K562 (cell line): Measurements from ENCODE around the gene GGA2. TPM values are rescaled to one million over a fixed set of nuclear protein-coding genes. Genes with fewer than 3 reads are reported as not detected.

Source experiments
- ATF6 ChIP-seq: sonication (generic); formaldehyde crosslinking; IDR thresholded peaks from 2 replicates; pipeline ENCODE4 v1.4.0; 2020; ENCODE audit warnings: mild to moderate bottlenecking, missing genetic modification reagents
- CBFA2T3 ChIP-seq: fragments of 450-650 bp; IDR thresholded peaks from 2 replicates; pipeline ENCODE4 v1.6.1; 2017
- FOS ChIP-seq: IDR thresholded peaks from 3 replicates; pipeline ENCODE4 v1.6.1; 2011; ENCODE audit not compliant: insufficient read length; ENCODE audit errors: extremely low read depth
- FOXJ3 ChIP-seq: sonication (generic); formaldehyde crosslinking; IDR thresholded peaks from 2 replicates; pipeline ENCODE4 v1.4.0; 2020; ENCODE audit warnings: mild to moderate bottlenecking, missing genetic modification reagents
- FOXK1 ChIP-seq: sonication (generic); formaldehyde crosslinking; IDR thresholded peaks from 2 replicates; pipeline ENCODE4 v1.8.0; 2022; ENCODE audit warnings: missing genetic modification reagents, mild to moderate bottlenecking, borderline replicate concordance
- KLF6 ChIP-seq: fragments of 250-450 bp; sonication (Bioruptor Pico); IDR thresholded peaks from 2 replicates; pipeline ENCODE4 v1.4.0; 2020; ENCODE audit warnings: mild to moderate bottlenecking, moderate library complexity, borderline replicate concordance
- NUFIP1 ChIP-seq: fragments of 450-650 bp; IDR thresholded peaks from 2 replicates; pipeline ENCODE4 v1.6.1; 2018; ENCODE audit not compliant: partially characterized antibody
- POLR3A ChIP-seq: IDR thresholded peaks from 2 replicates; pipeline ENCODE4 v1.6.1; 2011; ENCODE audit warnings: borderline replicate concordance, mild to moderate bottlenecking, moderate library complexity; ENCODE audit not compliant: insufficient read length, insufficient read depth; ENCODE audit errors: extremely low read depth
- PPARD ChIP-seq: fragments of 250-450 bp; sonication (Bioruptor Pico); IDR thresholded peaks from 2 replicates; pipeline ENCODE4 v1.8.0; 2022; ENCODE audit warnings: inconsistent platforms, mild to moderate bottlenecking, moderate library complexity
- SRSF1 ChIP-seq: fragments of 200-400 bp; formaldehyde crosslinking; IDR thresholded peaks from 2 replicates; pipeline ENCODE4 v1.6.1; 2017; ENCODE audit warnings: mild to moderate bottlenecking, low read depth, low read length, moderate library complexity
- THRAP3 ChIP-seq: fragments of 450-650 bp; IDR thresholded peaks from 2 replicates; pipeline ENCODE4 v1.6.1; 2016; ENCODE audit warnings: mild to moderate bottlenecking, inconsistent platforms, borderline replicate concordance
- ZNF224 ChIP-seq: sonication (generic); formaldehyde crosslinking; IDR thresholded peaks from 2 replicates; pipeline ENCODE4 v1.8.0; 2022; ENCODE audit warnings: mild to moderate bottlenecking, missing genetic modification reagents
- ZNF324 ChIP-seq: fragments of 250-450 bp; sonication (Bioruptor Pico); IDR thresholded peaks from 2 replicates; pipeline ENCODE4 v1.4.0; 2020; ENCODE audit warnings: mild to moderate bottlenecking
- ZNF584 ChIP-seq: fragments of 200-800 bp; sonication (Bioruptor generic); IDR thresholded peaks from 2 replicates; pipeline ENCODE4 v1.6.1; 2016; ENCODE audit warnings: low read depth, mild to moderate bottlenecking, missing genetic modification characterization, missing compliant biosample characterization
- ZZZ3 ChIP-seq: fragments of 450-650 bp; IDR thresholded peaks from 2 replicates; pipeline ENCODE4 v1.6.1; 2016; ENCODE audit warnings: antibody characterized with exemption, mild to moderate bottlenecking, moderate library complexity
- polyA plus RNA-seq, 8 experiments: library from polyadenylated mRNA; depleted of rRNA in 4 of 8; stranded (reverse) in 5 of 8; unstranded in 3 of 8; fragments of >200 nt; fragmentation: Nextera tagmentation in 2 of 8; fragmentation: Illumina TruSeq in 1 of 8; extraction: Ambion mirVana in 2 of 8; extraction: Trizol in 1 of 8; gene quantifications; 2 replicates each; pipeline versions ENCODE4 v1.2.1 to v1.2.3, GENCODE V29; 2011 to 2014; ENCODE audit warnings: inconsistent platforms in 1 of 8, missing spikeins in 1 of 8
- total RNA-seq, 7 experiments: library from RNA; depleted of rRNA in 6 of 7; stranded (reverse); fragments of >200 nt in 6 of 7; fragmentation: Illumina TruSeq in 2 of 7; extraction: Trizol in 2 of 7; gene quantifications; 2 replicates each; pipeline versions ENCODE4 v1.2.1 to v1.2.3, GENCODE V29; 2011 to 2021; ENCODE audit warnings: low replicate concordance in 1 of 7
- TF ChIP-seq, protein P1 (sequence below), 2 experiments: fragments of 450-650 bp; IDR thresholded peaks; 2 replicates each; pipeline ENCODE4 v1.6.1; 2016
- TF ChIP-seq, protein P2 (sequence below): sonication (generic); formaldehyde crosslinking; IDR thresholded peaks from 2 replicates; pipeline ENCODE4 v1.8.0; 2023; ENCODE audit warnings: mild to moderate bottlenecking, missing genetic modification reagents
- TF ChIP-seq, protein P3 (sequence below): sonication (generic); formaldehyde crosslinking; IDR thresholded peaks from 2 replicates; pipeline ENCODE4 v1.8.0; 2023; ENCODE audit warnings: mild to moderate bottlenecking, missing genetic modification reagents
- TF ChIP-seq, protein P4 (sequence below): fragments of 450-650 bp; IDR thresholded peaks from 2 replicates; pipeline ENCODE4 v1.6.1; 2016

The GGA2 gene
- total and polyA plus RNA-seq, 9 of the 15 experiments (the other 6 are each of a cell fraction or from before 2014, with no cell fraction given), result 11.9 to 133 (median 66.3) TPM

DNA sequence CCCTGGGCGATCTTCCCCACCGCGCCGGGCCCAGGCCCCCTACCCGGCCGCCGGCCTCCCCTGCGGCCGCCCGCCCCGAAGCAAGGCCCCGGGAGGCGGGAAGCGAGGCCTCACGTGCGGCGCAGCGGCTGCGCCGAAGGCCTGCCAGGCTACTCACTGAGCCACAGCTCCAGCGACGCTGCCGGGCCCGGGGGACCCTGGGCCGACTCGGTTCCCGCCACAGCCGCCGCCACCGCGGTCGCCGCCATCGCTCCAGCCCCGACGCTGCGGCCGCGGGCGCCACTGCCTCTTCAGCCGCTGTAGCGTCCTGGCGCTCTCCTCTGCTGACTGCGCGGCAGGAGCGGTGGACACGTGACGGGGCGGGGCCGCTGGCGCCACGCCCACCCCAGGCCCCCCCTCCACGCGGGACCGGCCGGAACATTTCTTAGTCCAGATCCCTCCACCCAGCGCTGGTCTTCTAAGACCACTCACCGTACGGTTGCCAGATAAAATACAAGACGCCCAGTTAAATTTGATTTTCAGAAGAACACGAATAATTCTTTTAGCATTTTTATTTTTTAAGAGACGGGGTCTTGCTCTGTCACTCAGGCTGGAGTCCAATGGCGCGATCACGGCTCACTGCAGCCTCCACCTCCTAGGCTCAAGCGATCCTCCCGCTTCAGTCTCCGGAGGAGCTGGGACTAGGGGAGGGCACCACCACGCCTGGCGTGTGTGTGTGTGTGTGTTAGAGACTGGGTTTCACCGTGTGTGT, at the start of gene GGA2 (continued):
- TF ChIP-seq, protein P1, sequence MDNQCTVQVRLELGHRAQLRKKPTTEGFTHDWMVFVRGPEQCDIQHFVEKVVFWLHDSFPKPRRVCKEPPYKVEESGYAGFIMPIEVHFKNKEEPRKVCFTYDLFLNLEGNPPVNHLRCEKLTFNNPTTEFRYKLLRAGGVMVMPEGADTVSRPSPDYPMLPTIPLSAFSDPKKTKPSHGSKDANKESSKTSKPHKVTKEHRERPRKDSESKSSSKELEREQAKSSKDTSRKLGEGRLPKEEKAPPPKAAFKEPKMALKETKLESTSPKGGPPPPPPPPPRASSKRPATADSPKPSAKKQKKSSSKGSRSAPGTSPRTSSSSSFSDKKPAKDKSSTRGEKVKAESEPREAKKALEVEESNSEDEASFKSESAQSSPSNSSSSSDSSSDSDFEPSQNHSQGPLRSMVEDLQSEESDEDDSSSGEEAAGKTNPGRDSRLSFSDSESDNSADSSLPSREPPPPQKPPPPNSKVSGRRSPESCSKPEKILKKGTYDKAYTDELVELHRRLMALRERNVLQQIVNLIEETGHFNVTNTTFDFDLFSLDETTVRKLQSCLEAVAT (IDR thresholded peaks at IDR 0.05), result no peak
- TF ChIP-seq ZZZ3, result no peak
- TF ChIP-seq ATF6, result no peak
- no peak for TF ChIP-seq ZNF224 (CRISPR knock-in tag)
- no peak for TF ChIP-seq FOXJ3 (CRISPR knock-in tag)
- TF ChIP-seq, protein P2, sequence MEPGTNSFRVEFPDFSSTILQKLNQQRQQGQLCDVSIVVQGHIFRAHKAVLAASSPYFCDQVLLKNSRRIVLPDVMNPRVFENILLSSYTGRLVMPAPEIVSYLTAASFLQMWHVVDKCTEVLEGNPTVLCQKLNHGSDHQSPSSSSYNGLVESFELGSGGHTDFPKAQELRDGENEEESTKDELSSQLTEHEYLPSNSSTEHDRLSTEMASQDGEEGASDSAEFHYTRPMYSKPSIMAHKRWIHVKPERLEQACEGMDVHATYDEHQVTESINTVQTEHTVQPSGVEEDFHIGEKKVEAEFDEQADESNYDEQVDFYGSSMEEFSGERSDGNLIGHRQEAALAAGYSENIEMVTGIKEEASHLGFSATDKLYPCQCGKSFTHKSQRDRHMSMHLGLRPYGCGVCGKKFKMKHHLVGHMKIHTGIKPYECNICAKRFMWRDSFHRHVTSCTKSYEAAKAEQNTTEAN (CRISPR knock-in tag), result no peak
- no peak for TF ChIP-seq FOXK1
- TF ChIP-seq POLR3A, result no peak
- TF ChIP-seq NUFIP1, result no peak
- TF ChIP-seq, protein P3, sequence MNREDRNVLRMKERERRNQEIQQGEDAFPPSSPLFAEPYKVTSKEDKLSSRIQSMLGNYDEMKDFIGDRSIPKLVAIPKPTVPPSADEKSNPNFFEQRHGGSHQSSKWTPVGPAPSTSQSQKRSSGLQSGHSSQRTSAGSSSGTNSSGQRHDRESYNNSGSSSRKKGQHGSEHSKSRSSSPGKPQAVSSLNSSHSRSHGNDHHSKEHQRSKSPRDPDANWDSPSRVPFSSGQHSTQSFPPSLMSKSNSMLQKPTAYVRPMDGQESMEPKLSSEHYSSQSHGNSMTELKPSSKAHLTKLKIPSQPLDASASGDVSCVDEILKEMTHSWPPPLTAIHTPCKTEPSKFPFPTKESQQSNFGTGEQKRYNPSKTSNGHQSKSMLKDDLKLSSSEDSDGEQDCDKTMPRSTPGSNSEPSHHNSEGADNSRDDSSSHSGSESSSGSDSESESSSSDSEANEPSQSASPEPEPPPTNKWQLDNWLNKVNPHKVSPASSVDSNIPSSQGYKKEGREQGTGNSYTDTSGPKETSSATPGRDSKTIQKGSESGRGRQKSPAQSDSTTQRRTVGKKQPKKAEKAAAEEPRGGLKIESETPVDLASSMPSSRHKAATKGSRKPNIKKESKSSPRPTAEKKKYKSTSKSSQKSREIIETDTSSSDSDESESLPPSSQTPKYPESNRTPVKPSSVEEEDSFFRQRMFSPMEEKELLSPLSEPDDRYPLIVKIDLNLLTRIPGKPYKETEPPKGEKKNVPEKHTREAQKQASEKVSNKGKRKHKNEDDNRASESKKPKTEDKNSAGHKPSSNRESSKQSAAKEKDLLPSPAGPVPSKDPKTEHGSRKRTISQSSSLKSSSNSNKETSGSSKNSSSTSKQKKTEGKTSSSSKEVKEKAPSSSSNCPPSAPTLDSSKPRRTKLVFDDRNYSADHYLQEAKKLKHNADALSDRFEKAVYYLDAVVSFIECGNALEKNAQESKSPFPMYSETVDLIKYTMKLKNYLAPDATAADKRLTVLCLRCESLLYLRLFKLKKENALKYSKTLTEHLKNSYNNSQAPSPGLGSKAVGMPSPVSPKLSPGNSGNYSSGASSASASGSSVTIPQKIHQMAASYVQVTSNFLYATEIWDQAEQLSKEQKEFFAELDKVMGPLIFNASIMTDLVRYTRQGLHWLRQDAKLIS (CRISPR knock-in tag), result no peak; the same call in 1 of the 2 replicates
- no peak for TF ChIP-seq SRSF1
- no peak for TF ChIP-seq THRAP3
- no peak for TF ChIP-seq ZNF584 (CRISPR knock-in tag)
- no peak for TF ChIP-seq FOS
- TF ChIP-seq PPARD (CRISPR knock-in tag), result no peak
- no peak for TF ChIP-seq CBFA2T3
- TF ChIP-seq, protein P4, sequence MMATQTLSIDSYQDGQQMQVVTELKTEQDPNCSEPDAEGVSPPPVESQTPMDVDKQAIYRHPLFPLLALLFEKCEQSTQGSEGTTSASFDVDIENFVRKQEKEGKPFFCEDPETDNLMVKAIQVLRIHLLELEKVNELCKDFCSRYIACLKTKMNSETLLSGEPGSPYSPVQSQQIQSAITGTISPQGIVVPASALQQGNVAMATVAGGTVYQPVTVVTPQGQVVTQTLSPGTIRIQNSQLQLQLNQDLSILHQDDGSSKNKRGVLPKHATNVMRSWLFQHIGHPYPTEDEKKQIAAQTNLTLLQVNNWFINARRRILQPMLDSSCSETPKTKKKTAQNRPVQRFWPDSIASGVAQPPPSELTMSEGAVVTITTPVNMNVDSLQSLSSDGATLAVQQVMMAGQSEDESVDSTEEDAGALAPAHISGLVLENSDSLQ, result peak; percentile 92
- TF ChIP-seq ZNF324 (CRISPR knock-in tag), result no peak
- no peak for TF ChIP-seq KLF6 (CRISPR knock-in tag)
